ENCODE measurements around the gene PCDHB11.
"Not testable (repeated sequence)": the region's sequence is repeated elsewhere in the genome, so short reads cannot be mapped to it uniquely, and the experiment has no call there.

- TF ChIP-seq CTCF (IDR thresholded peaks at IDR 0.05; ENCODE audit: insufficient read depth, low read length); POLR2AphosphoS5 (IDR thresholded peaks at IDR 0.05; ENCODE audit: low read depth): not testable (repeated sequence)
Observed at GRCh38 chr5:141210281-141210680, 10.9 kb downstream of the PCDHB11 start.

All from HL-60 (cell line).